ENCODE results near the gene FAM219B. TPM values are rescaled to one million over a fixed set of nuclear protein-coding genes. Genes with fewer than 3 reads are reported as not detected.

Gene FAM219B
- total and polyA plus RNA-seq, 2 experiments from 2014 or later, result 28.8 to 61.4 TPM

GRCh38 chr15:74891469-74891868 is 15.2 kb downstream of the FAM219B start:
- Histone ChIP-seq H3K27me3 (ENCODE audit: insufficient read depth) (no peaks in the 10 kb centered on the region), H3K79me2 (replicated peaks; ENCODE audit: insufficient read depth) (no peaks in the 10 kb centered on the region), H2AFZ (no peak overlapping the region), H4K20me1 (replicated peaks; ENCODE audit: insufficient read depth) (no peaks in the 10 kb centered on the region), H3K4me2 (no peak overlapping the region), H3K36me3 (ENCODE audit: insufficient read depth) (no peaks in the 10 kb centered on the region), H3K4me3 (no peak overlapping the region), H3K27ac (ENCODE audit: low read depth) (no peak overlapping the region), H3F3A (replicated peaks; ENCODE audit: low read depth) (no peaks in the 10 kb centered on the region), H3K4me1 (ENCODE audit: insufficient read depth) (peaks cover 6% of the 10 kb centered on the region), H3K9me2 (ENCODE audit: insufficient read depth) (no peaks in the 10 kb centered on the region)
- H3K9me3 Mint-ChIP-seq, result no peaks in the 10 kb centered on the region
- peak overlapping the region; percentile 15; the same call in 1 of the 3 replicates for H3K4me3 Mint-ChIP-seq
- H3K36me3 Mint-ChIP-seq (ENCODE audit: low read depth), result peaks cover 22% of the 10 kb centered on the region
- TF ChIP-seq ETS1 (IDR thresholded peaks at IDR 0.05), result no peak
- DNase-seq (ENCODE audit: low spot score), result no peak
- H3K4me1 Mint-ChIP-seq, result peaks cover 6% of the 10 kb centered on the region; the same call in 1 of the 3 replicates
- ATAC-seq, result no peak
- H3K27ac Mint-ChIP-seq, result no peak overlapping the region
- H3K27me3 Mint-ChIP-seq (ENCODE audit: insufficient read depth, low read depth, poor library complexity), result peaks cover 6% of the 10 kb centered on the region

- H3K79me2 ChIP-seq (replicated peaks; ENCODE audit: insufficient read depth), result no peaks in the 10 kb centered on the region
- H3K4me3 ChIP-seq, result peak overlapping the region; percentile 86
- no peak for ATAC-seq
- no peaks in the 10 kb centered on the region for H3F3A ChIP-seq (replicated peaks; ENCODE audit: low read depth)
- H3K27me3 ChIP-seq (ENCODE audit: insufficient read depth), result no peaks in the 10 kb centered on the region
- H3K36me3 ChIP-seq (ENCODE audit: insufficient read depth), result no peaks in the 10 kb centered on the region
- H2AFZ ChIP-seq, result peak overlapping the region; percentile 100
- no peaks in the 10 kb centered on the region for H3K9me3 Mint-ChIP-seq
- no peak for DNase-seq (ENCODE audit: low spot score)
- peaks cover 22% of the 10 kb centered on the region for H3K36me3 Mint-ChIP-seq (ENCODE audit: low read depth)
- peaks cover 6% of the 10 kb centered on the region for H3K27me3 Mint-ChIP-seq (ENCODE audit: insufficient read depth, low read depth, poor library complexity)
- peak overlapping the region; percentile 88; the same call in 1 of the 2 replicates for H3K27ac Mint-ChIP-seq
- H3K4me3 Mint-ChIP-seq, result peak overlapping the region; percentile 80
- H3K4me1 Mint-ChIP-seq, result peaks cover 6% of the 10 kb centered on the region; the same call in 1 of the 3 replicates
- H3K9me2 ChIP-seq (ENCODE audit: insufficient read depth), result no peaks in the 10 kb centered on the region
- H3K27ac ChIP-seq (ENCODE audit: low read depth), result no peak overlapping the region
- H3K4me1 ChIP-seq (ENCODE audit: insufficient read depth), result peaks cover 6% of the 10 kb centered on the region
- peak overlapping the region; percentile 90 for H3K4me2 ChIP-seq
- no peaks in the 10 kb centered on the region for H4K20me1 ChIP-seq (replicated peaks; ENCODE audit: insufficient read depth)
- TF ChIP-seq CREB1 (CRISPR knock-in tag; IDR thresholded peaks at IDR 0.05; ENCODE audit: low read depth) (no peak), JUNB (IDR thresholded peaks at IDR 0.05; ENCODE audit: unreplicated experiment) (no peak), ETS1 (IDR thresholded peaks at IDR 0.05) (no peak), STAT1 (IDR thresholded peaks at IDR 0.05; ENCODE audit: unreplicated experiment) (no peak), EZH2 (IDR thresholded peaks at IDR 0.05; ENCODE audit: low read depth, unreplicated experiment) (no peak), CTCF (conservative IDR thresholded peaks at IDR 0.05; ENCODE audit: low read depth in 2 of 2) (no peak), ZNF114 (CRISPR knock-in tag; IDR thresholded peaks at IDR 0.05) (no peak), NANOG (IDR thresholded peaks at IDR 0.05; ENCODE audit: borderline replicate concordance) (no peak), ZNF462 (CRISPR knock-in tag; IDR thresholded peaks at IDR 0.05) (no peak), ZNF331 (CRISPR knock-in tag; IDR thresholded peaks at IDR 0.05; ENCODE audit: low read depth) (no peak), EZH2phosphoT487 (IDR thresholded peaks at IDR 0.05; ENCODE audit: unreplicated experiment) (no peak), POLR2AphosphoS5 (IDR thresholded peaks at IDR 0.05; ENCODE audit: low read depth) (no peak)
Observed at GRCh38 chr15:74890665-74890960, 16.0 kb downstream of the FAM219B start.
